Endothelial cell of umbilical vein (primary cell): ENCODE measurements around the gene GPR157. TPM values are rescaled to one million over a fixed set of nuclear protein-coding genes. Genes with fewer than 3 reads are reported as not detected.

Experiments used
- BruUV-seq: library from RNA; stranded (reverse); fragments of 400-500 nt; replicated peaks from 2 replicates; lab custom pipeline; 2021; lab: Mats Ljungman, UMichigan
- CTCF ChIA-PET: fragments of 300-600, 350-600 bp; sonication (Branson Sonifier 250); formaldehyde crosslinking; loops from one replicate; lab custom pipeline; 2021; ENCODE audit warnings: antibody characterized with exemption, inconsistent platforms; lab: Charles Lee
- POLR2A ChIA-PET: fragments of 300-600, 350-600 bp; sonication (Branson Sonifier 250); formaldehyde crosslinking; loops from one replicate; lab custom pipeline; 2021; ENCODE audit warnings: antibody characterized with exemption, inconsistent platforms; lab: Charles Lee
- DNase-seq: peaks from one replicate; pipeline ENCODE4 v3.0.0-alpha.2; 2011; ENCODE audit warnings: low read depth, low spot score
- FAIRE-seq: peaks from 2 replicates; lab custom pipeline; 2011; peaks lifted over from hg19 to GRCh38; lab: Jason Lieb, UNC
- H2AFZ ChIP-seq: 2 replicates; pipeline ENCODE4 v1.6.0; 2012; ENCODE audit warnings: low read depth, low read length, control low read depth, inconsistent platforms
- H3K27ac ChIP-seq: 2 replicates; pipeline ENCODE4 v1.5.1; 2011; ENCODE audit warnings: low read depth, mild to moderate bottlenecking, control low read depth, low read length, moderate library complexity; ENCODE audit not compliant: insufficient read depth
- H3K27me3 ChIP-seq, 2 experiments: 2 replicates each; pipeline versions ENCODE4 v1.6.0 to v1.6.1; 2011; ENCODE audit warnings: low read length in 2 of 2, mixed read lengths in 1 of 2; ENCODE audit not compliant: control insufficient read depth in 2 of 2, insufficient read depth in 2 of 2
- H3K36me3 ChIP-seq, 2 experiments: 2 replicates in 1 of 2; 3 replicates in 1 of 2; pipeline ENCODE4 v1.5.1; 2011; ENCODE audit warnings: low read length in 2 of 2, mild to moderate bottlenecking in 1 of 2, moderate library complexity in 1 of 2; ENCODE audit not compliant: control insufficient read depth in 2 of 2, insufficient read depth in 2 of 2; ENCODE audit errors: extremely low read depth in 1 of 2
- H3K4me1 ChIP-seq: 3 replicates; pipeline ENCODE4 v1.5.1; 2011; ENCODE audit warnings: mild to moderate bottlenecking, low read length; ENCODE audit not compliant: control insufficient read depth, insufficient read depth; ENCODE audit errors: extremely low read depth
- H3K4me2 ChIP-seq: 2 replicates; pipeline ENCODE4 v1.6.1; 2011; ENCODE audit warnings: low read length, control low read depth, mixed read lengths; ENCODE audit not compliant: insufficient read depth
- H3K4me3 ChIP-seq, 3 experiments: fragments of 200-600 bp in 1 of 3; sonication (generic), shearing (Covaris generic) in 1 of 3; replicated peaks in 1 of 3; 2 replicates each; pipeline ENCODE4 v1.5.1; 2011 to 2016; ENCODE audit warnings: control low read depth in 3 of 3, low read length in 3 of 3, mild to moderate bottlenecking in 2 of 3, inconsistent platforms in 1 of 3, low read depth in 1 of 3, moderate library complexity in 1 of 3; ENCODE audit not compliant: insufficient read depth in 1 of 3
- H3K79me2 ChIP-seq: 2 replicates; pipeline ENCODE4 v1.6.0; 2012; ENCODE audit warnings: low read length, inconsistent platforms; ENCODE audit not compliant: control insufficient read depth, insufficient read depth
- H3K9ac ChIP-seq: replicated peaks from 2 replicates; pipeline ENCODE3; 2011; ENCODE audit warnings: low read length, control low read depth; ENCODE audit not compliant: insufficient read depth; ENCODE audit errors: extremely low read depth
- H3K9me1 ChIP-seq: replicated peaks from 3 replicates; pipeline ENCODE4 v1.6.0; 2011; ENCODE audit warnings: mild to moderate bottlenecking, low read length; ENCODE audit not compliant: control insufficient read depth, insufficient read depth; ENCODE audit errors: extremely low read depth
- H3K9me3 ChIP-seq: replicated peaks from 2 replicates; pipeline ENCODE4 v1.5.1; 2012; ENCODE audit warnings: low read length, inconsistent platforms; ENCODE audit not compliant: control insufficient read depth, insufficient read depth
- H4K20me1 ChIP-seq: replicated peaks from 2 replicates; pipeline ENCODE3; 2011; ENCODE audit warnings: mild to moderate bottlenecking, low read length; ENCODE audit not compliant: control insufficient read depth, insufficient read depth; ENCODE audit errors: extremely low read depth
- CTCF ChIP-seq, 2 donors: IDR thresholded peaks; 1 replicate in 1 of 2; 2 replicates in 1 of 2; pipeline ENCODE4 v1.5.1; 2011; ENCODE audit warnings: low read length in 2 of 2, mild to moderate bottlenecking in 2 of 2, moderate library complexity in 2 of 2, control low read depth in 1 of 2, inconsistent platforms in 1 of 2, low read depth in 1 of 2; ENCODE audit not compliant: insufficient read depth in 1 of 2; ENCODE audit errors: extremely low read depth in 1 of 2
- EZH2 ChIP-seq: IDR thresholded peaks from 2 replicates; pipeline ENCODE4 v1.6.1; 2012; ENCODE audit warnings: borderline replicate concordance, low read depth, mild to moderate bottlenecking, moderate library complexity, low read length, inconsistent platforms; ENCODE audit not compliant: severe bottlenecking
- FOS ChIP-seq: IDR thresholded peaks from 2 replicates; pipeline ENCODE4 v1.6.1; 2011; ENCODE audit warnings: mild to moderate bottlenecking, low read length, moderate library complexity, borderline replicate concordance; ENCODE audit not compliant: insufficient read depth
- MAX ChIP-seq: IDR thresholded peaks from 2 replicates; pipeline ENCODE4 v1.6.1; 2011; ENCODE audit not compliant: insufficient read depth, insufficient read length
- MYC ChIP-seq: IDR thresholded peaks from one replicate; pipeline ENCODE4 v1.6.1; 2011; ENCODE audit warnings: mild to moderate bottlenecking, low read depth, low read length
- POLR2A ChIP-seq: IDR thresholded peaks from 2 replicates; pipeline ENCODE4 v1.6.1; 2012; ENCODE audit warnings: low read depth, mild to moderate bottlenecking, control low read depth, low read length
- dilution Hi-C: fragments of 300-500 bp; cut with MboI; formaldehyde crosslinking; loops from one replicate; pipeline ENCODE4 v1.15.0; 2019; ENCODE audit warnings: low sequenced_read_pairs; ENCODE audit not compliant: extremely low pct_ligation_motif_present
- intact Hi-C: fragments of 100-400 bp; cut with micrococcal nuclease; formaldehyde crosslinking; loops from one replicate; pipeline ENCODE4 v1.10.0; 2022
- polyA plus RNA-seq, 4 experiments: library from polyadenylated mRNA; depleted of rRNA in 3 of 4; stranded (reverse) in 3 of 4; unstranded in 1 of 4; fragments of >200 nt; gene quantifications; 2 replicates each; pipeline versions ENCODE4 v1.2.1 to v1.2.3, GENCODE V29; 2011 to 2012; ENCODE audit warnings: missing spikeins in 1 of 4
- total RNA-seq: library from RNA; stranded (reverse); gene quantifications from 2 replicates; pipeline ENCODE4 v1.2.3, GENCODE V29; 2021

GPR157 gene
- total and polyA plus RNA-seq, 2 donors (not counting 3 experiments of a cell fraction or from before 2014, with no cell fraction given) = 1.0 to 6.5 TPM

GRCh38 chr1:9108056-9108665, 20.7 kb downstream of the GPR157 start:
- no peaks in the 10 kb centered on the region for H4K20me1 ChIP-seq
- no peak overlapping the region for H3K27ac ChIP-seq
- POLR2A ChIA-PET = no interaction called here
- H3K79me2 ChIP-seq = no peaks in the 10 kb centered on the region
- CTCF ChIA-PET = interaction anchor here (1.4 to 2.2 kb wide), 2 partner anchors 34 to 159 kb away, joined by 4 to 6 read pairs; no protein-coding TSS in a partner anchor
- no peak for FAIRE-seq
- no peak overlapping the region for H2AFZ ChIP-seq
- no peak overlapping the region for H3K9ac ChIP-seq
- no peaks in the 10 kb centered on the region for H3K9me3 ChIP-seq
- dilution Hi-C loops (no loop called here), intact Hi-C loops (no loop called here)
- H3K9me1 ChIP-seq = no peaks in the 10 kb centered on the region
- no peak for DNase-seq
- BruUV-seq = no TSS peak
- H3K4me2 ChIP-seq = no peak overlapping the region
- no peak for TF ChIP-seq CTCF (IDR thresholded peaks at IDR 0.05; ENCODE audit: extremely low read depth in 1 of 2, insufficient read depth in 1 of 2, low read depth in 1 of 2, low read length in 2 of 2)
- no peak for TF ChIP-seq POLR2A
- no peak for TF ChIP-seq MYC
- TF ChIP-seq EZH2 = no peak
- no peak for TF ChIP-seq FOS
- TF ChIP-seq MAX = no peak
- no peaks in the 10 kb centered on the region for H3K36me3 ChIP-seq
- no peaks in the 10 kb centered on the region for H3K27me3 ChIP-seq
- H3K4me3 ChIP-seq = no peak overlapping the region
- H3K4me1 ChIP-seq = no peaks in the 10 kb centered on the region
